Stimulated activated naive CD4-positive, alpha-beta T cell treated with Interleukin-2 at 50 U/mL for 16 hours (primary cell): ENCODE data around the gene TXNL4A.
"Not testable (repeated sequence)": the region's sequence is repeated elsewhere in the genome, so short reads cannot be mapped to it uniquely, and the experiment has no call there.

Source experiments
- DNase-seq: peaks from one replicate; lab custom pipeline; 2025; lab: John Stamatoyannopoulos, UW

The TXNL4A gene

GRCh38 chr18:79963658-79964329 lies 24.6 kb downstream of the TXNL4A start:
- DNase-seq: no peak

GRCh38 chr18:79962835-79963657 lies 25.3 kb downstream of the TXNL4A start:
- peak; percentile 81 for DNase-seq

- no peak for DNase-seq
These were observed 26.1 kb downstream of the TXNL4A start for GRCh38 chr18:79962311-79962710.

- no peak for DNase-seq
These were observed 26.7 kb downstream of the TXNL4A start for GRCh38 chr18:79961527-79962291.

GRCh38 chr18:79960921-79961526 lies 27.3 kb downstream of the TXNL4A start:
- no peak for DNase-seq

GRCh38 chr18:79960161-79960801 lies 28.1 kb downstream of the TXNL4A start:
- DNase-seq: not testable (repeated sequence)

GRCh38 chr18:79958981-79959380 lies 29.4 kb downstream of the TXNL4A start:
- DNase-seq: no peak

- DNase-seq: no peak
These were observed 32.1 kb downstream of the TXNL4A start for GRCh38 chr18:79956276-79956675.

GRCh38 chr18:79955302-79956075 lies 32.9 kb downstream of the TXNL4A start:
- no peak for DNase-seq

DNA sequence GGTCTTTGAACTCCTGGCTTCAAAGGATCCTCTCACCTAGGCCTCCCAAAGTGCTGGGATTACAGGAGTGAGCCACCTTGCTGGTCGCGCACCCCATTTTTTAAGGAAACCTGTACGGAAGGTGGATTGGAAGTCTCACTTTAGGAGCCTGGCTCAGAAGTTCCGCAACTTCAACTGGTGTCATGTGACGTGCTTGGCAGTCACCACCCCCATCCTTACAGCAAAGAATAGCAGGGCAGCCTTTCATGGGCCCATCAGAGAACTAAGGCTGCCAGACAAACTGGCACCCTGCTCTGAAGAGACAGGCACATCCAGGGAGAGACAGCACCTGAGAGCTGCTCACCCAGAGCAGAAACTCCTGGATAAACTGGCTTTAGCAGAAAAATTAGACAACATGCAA lies 33.6 kb downstream of the TXNL4A start:
- DNase-seq: no peak

DNA sequence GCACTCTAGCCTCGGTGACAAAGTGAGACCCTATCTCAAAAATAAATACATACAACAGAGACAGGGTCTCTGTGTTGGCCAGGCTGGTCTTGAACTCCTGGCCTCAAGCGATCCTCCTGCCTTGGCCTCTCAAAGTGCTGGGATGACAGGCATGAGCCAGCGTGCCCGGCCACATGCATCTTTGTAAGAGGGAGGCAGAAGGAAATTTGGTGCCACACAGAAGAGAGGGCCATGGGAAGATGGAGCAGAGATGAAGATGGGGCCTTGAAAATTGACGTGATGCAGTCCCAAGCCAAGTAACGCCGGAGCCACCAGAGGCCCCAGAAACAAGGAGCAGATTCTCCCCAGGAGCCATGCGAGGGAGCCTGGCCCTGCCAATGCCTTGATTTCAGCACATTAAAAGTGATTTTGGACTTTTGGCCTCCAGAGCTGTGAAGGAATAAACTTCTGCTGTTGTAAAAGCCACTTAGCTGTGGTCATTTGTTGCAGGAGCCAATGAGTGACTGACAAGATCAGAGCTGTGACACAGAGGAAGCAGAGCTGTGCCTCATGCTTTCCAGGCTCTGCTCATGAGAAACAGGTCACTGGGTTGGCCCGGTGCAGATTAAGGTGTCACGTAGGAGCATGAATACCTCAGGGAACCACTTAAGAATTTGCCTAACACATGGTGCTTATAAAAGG lies 34.3 kb downstream of the TXNL4A start:
- DNase-seq: no peak

DNA sequence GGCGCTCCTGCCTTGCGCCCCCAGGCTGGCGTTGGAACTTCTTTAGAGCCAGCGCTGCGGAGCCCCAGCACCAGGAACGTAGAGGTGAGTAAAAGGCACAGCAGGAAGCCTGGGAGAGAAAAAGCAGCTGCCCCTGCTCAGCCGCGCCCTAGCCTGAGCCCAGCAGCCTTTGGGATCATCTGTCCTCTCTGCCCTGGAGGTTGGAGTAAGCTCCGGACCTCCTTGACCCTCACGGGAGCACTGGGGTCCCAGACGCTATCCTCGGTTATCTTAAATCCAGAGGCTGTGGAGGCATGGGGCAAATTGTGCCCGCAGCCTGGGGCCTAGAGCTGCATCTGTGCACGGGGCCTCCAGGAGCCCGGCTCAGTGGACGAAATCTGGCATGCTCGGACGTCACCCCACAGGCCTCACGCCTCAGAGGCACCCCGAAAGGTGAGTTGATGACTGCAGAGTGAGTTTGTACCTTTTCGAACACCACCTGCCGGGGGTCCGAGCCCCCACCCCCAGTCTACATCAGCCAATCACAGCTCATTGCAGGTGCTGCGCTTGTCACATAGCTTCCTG lies 35.3 kb downstream of the TXNL4A start:
- DNase-seq: no peak

DNA sequence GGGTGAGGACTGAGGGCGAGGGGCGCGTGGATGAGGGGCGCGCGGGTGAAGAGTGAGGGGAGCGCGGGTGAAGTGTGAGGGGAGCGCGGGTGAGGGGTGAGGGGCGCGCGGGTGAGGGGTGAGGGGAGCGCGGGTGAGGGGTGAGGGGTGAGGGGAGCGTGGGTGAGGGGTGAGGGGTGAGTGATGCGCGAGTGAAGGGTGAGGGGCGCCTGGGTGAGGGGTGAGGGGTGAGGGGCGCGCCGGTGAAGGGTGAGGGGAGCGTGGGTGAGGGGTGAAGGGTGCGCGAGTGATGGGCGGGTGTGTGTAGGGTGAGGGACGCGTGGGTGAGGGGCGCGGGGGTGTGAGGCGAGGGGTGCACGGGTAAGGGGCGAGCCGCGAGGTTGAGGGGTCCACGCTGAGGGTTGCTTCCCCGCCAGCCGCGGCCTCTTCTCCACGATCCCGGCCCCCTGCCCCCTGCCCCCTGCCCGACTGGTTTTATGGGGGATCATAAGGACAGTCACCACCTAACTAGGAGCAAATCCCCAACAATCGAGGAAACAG lies 35.8 kb downstream of the TXNL4A start:
- DNase-seq: no peak

DNA sequence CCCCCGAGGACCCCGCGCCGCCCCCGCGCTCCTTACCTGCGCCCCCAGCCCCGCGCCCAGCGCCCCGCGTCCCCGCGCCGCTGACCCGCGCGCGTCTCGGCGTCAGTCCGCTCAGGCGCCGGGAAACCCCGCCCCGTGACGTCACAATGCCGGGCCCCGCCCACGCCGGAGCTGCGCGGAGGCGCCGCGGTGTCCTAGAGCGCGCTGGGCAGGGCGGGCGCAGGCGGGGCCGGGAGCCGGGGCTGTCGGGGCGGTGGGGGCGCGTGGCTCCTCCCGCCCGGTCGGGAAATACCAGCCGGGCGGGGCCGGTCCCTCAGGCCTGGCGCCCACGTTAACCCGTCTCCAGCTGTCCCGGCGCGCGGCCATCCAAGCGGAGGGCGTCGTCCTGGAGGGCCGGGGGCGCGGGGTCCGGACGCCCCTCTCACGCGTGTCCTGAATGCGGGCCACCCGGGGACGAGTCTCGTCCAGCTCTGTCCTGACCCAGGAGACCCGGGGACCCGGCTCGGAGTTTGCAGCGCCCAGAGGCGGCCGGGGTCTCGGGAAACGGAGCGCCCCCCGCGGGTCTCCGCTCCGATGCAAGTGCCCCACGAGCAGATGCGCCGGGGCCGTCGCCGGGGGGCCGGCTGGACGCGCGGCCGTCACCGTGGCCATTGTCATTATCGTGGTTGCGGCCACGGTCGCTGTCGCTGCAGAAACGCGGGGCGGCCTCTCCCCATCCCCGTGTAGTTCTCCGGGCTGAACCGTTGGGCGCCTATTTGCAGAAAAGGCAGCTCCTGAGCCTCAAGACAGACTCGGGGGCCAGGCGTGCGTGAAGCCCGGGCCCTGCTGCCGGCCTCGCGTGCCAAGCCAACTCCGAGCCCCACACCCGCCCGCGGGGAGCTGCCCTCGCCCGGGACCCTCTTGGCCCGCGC lies 36.6 kb downstream of the TXNL4A start, which contains the start of gene SLC66A2:
TSS of gene SLC66A2 (minus strand) at position 109 of the 911 bp plus-strand sequence. CDS start 727 bp downstream, outside the sequence.
- peak; percentile 88 for DNase-seq

- no peak for DNase-seq
These were observed 37.6 kb downstream of the TXNL4A start for GRCh38 chr18:79950515-79951341.

DNA sequence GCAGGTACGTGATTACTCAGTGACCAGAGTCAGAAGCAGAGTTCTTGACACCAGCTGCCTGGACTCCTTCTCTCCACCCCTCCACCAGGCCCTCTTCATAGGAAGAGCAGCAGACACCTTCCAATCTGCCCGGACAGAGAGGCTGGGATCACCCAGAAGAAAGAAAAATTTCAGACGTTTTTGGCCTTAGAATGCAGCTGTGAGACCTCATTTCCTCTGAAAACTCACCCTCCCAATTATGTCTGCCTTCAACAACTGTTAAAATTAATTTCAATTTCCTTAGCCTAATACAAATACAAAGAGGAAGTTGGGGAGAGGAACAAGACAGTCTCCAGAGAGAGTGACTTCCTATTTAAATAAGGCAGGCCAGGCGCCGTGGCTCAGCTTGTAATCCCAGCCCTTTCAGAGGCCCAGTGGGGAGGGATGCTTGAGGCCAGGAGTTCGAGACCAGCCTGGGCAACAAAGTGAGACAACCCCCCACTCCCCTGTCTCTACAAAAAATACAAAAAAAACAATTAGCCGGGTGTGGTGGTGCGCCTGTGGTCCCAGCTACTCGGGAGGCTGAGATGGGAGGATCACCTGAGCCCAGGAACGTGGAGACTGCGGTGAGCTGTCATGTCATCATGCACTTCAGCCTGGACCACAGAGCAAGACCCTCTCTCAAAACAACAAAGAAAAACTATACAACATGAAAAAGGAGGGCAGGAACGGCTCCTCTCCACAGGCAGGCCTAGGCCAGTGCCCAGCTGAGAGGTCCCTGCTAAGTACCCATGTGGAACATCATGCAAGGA lies 38.5 kb downstream of the TXNL4A start:
- DNase-seq: no peak
